RWPE2 (cell line): ENCODE data around the gene PTPRD.

Experiments used
- ATAC-seq: fragments of 200-7000 bp; cut with Tn5 transposase; 3 replicates; pipeline ENCODE4 v1.9.1; 2021; ENCODE audit warnings: low read depth
- DNase-seq: peaks from one replicate; pipeline ENCODE4 v3.0.0-alpha.2; 2020; ENCODE audit warnings: low spot score
- H3K27ac ChIP-seq: fragments of 450-650 bp; 2 replicates; pipeline ENCODE4 v1.5.1; 2017; ENCODE audit warnings: mild to moderate bottlenecking; ENCODE audit not compliant: poor library complexity, severe bottlenecking
- H3K27me3 ChIP-seq: fragments of 250-450 bp; sonication (Bioruptor Pico); 2 replicates; pipeline ENCODE4 v1.5.1; 2021; ENCODE audit warnings: mild to moderate bottlenecking, moderate library complexity; ENCODE audit not compliant: insufficient read depth, poor library complexity, severe bottlenecking
- H3K36me3 ChIP-seq: fragments of 250-450 bp; sonication (Bioruptor Pico); 2 replicates; pipeline ENCODE4 v1.5.1; 2020; ENCODE audit warnings: low read depth, mild to moderate bottlenecking, moderate library complexity
- H3K4me1 ChIP-seq: fragments of 250-450 bp; sonication (Bioruptor Pico); 2 replicates; pipeline ENCODE4 v1.5.1; 2021; ENCODE audit warnings: mild to moderate bottlenecking, moderate library complexity; ENCODE audit not compliant: insufficient read depth, poor library complexity, severe bottlenecking
- H3K4me3 ChIP-seq: fragments of 250-450 bp; sonication (Bioruptor Pico); 2 replicates; pipeline ENCODE4 v1.5.1; 2021; ENCODE audit warnings: mild to moderate bottlenecking, moderate library complexity; ENCODE audit not compliant: severe bottlenecking
- H3K9me3 ChIP-seq: fragments of 250-450 bp; sonication (Bioruptor Pico); 2 replicates; pipeline ENCODE4 v1.5.1; 2021; ENCODE audit warnings: mild to moderate bottlenecking, moderate library complexity; ENCODE audit not compliant: severe bottlenecking
- CTCF ChIP-seq: fragments of 450-650 bp; IDR thresholded peaks from one replicate; pipeline ENCODE4 v1.5.1; 2017; ENCODE audit warnings: mild to moderate bottlenecking, moderate library complexity; ENCODE audit not compliant: poor library complexity, severe bottlenecking

The PTPRD gene

GRCh38 chr9:8616414-8616813 is 1996.4 kb downstream of the PTPRD start:
- Histone ChIP-seq H3K36me3 (no peaks in the 10 kb centered on the region), H3K27ac (no peak overlapping the region), H3K4me3 (no peak overlapping the region), H3K4me1 (no peaks in the 10 kb centered on the region), H3K27me3 (no peaks in the 10 kb centered on the region), H3K9me3 (no peaks in the 10 kb centered on the region)
- ATAC-seq: no peak
- DNase-seq: no peak
- TF ChIP-seq CTCF: no peak

GRCh38 chr9:8614926-8615440 is 1997.8 kb downstream of the PTPRD start:
- ATAC-seq (no peak), DNase-seq (no peak)
- Histone ChIP-seq H3K27me3 (no peaks in the 10 kb centered on the region), H3K36me3 (no peaks in the 10 kb centered on the region), H3K27ac (no peak overlapping the region), H3K4me3 (no peak overlapping the region), H3K4me1 (no peaks in the 10 kb centered on the region), H3K9me3 (no peaks in the 10 kb centered on the region)
- TF ChIP-seq CTCF: no peak

- no peak for TF ChIP-seq CTCF
- Histone ChIP-seq H3K36me3 (no peaks in the 10 kb centered on the region), H3K27me3 (no peaks in the 10 kb centered on the region), H3K4me1 (no peaks in the 10 kb centered on the region), H3K9me3 (no peaks in the 10 kb centered on the region), H3K27ac (no peak overlapping the region), H3K4me3 (no peak overlapping the region)
- DNase-seq: no peak
- ATAC-seq: no peak
Observed at GRCh38 chr9:8613346-8613825, 1999.4 kb downstream of the PTPRD start.

GRCh38 chr9:8611153-8611552 is 2001.6 kb downstream of the PTPRD start:
- Histone ChIP-seq H3K27ac (no peak overlapping the region), H3K27me3 (no peaks in the 10 kb centered on the region), H3K9me3 (no peaks in the 10 kb centered on the region), H3K36me3 (no peaks in the 10 kb centered on the region), H3K4me1 (no peaks in the 10 kb centered on the region), H3K4me3 (no peak overlapping the region)
- TF ChIP-seq CTCF: no peak
- ATAC-seq (no peak), DNase-seq (no peak)

- ATAC-seq: no peak
- no peaks in the 10 kb centered on the region for H3K4me1 ChIP-seq
- H3K4me3 ChIP-seq: no peak overlapping the region
- H3K27me3 ChIP-seq: no peaks in the 10 kb centered on the region
- no peak overlapping the region for H3K27ac ChIP-seq
- no peak for TF ChIP-seq CTCF
- H3K36me3 ChIP-seq: no peaks in the 10 kb centered on the region
- no peak for DNase-seq
- no peaks in the 10 kb centered on the region for H3K9me3 ChIP-seq
Observed at GRCh38 chr9:8610256-8610655, 2002.5 kb downstream of the PTPRD start.
